IMR-90 (cell line): Measurements from ENCODE around the gene EML4. TPM values are rescaled to one million over a fixed set of nuclear protein-coding genes. Genes with fewer than 3 reads are reported as not detected.
A peak's percentile ranks its signal among the peaks of the same experiment; 100 is the strongest.

Experiments
- ATAC-seq: fragments of 200-7000 bp; cut with Tn5 transposase; 2 replicates; pipeline ENCODE4 v1.9.1; 2020; ENCODE audit warnings: low read depth, mild to moderate bottlenecking, moderate library complexity
- BruUV-seq: library from RNA; stranded (reverse); fragments of 400-500 nt; replicated peaks from 2 replicates; lab custom pipeline; 2021; lab: Mats Ljungman, UMichigan
- CTCF ChIA-PET: fragments of 300-600 bp; formaldehyde crosslinking; extraction: SDS; loops from one replicate; lab custom pipeline; 2021; ENCODE audit warnings: antibody characterized with exemption; lab: Yijun Ruan, JAX
- POLR2A ChIA-PET: fragments of 300-600 bp; sonication (Branson Sonifier 250); formaldehyde crosslinking; loops from one replicate; lab custom pipeline; 2022; ENCODE audit warnings: antibody characterized with exemption; ENCODE audit not compliant: unreplicated experiment; lab: Charles Lee
- DNase-seq: peaks from one replicate; pipeline ENCODE4 v3.0.0; 2013
- H2AFZ ChIP-seq: replicated peaks from 2 replicates; pipeline ENCODE3; 2013; ENCODE audit warnings: low read length, mild to moderate bottlenecking; ENCODE audit not compliant: poor library complexity
- H2AK5ac ChIP-seq: 2 replicates; pipeline ENCODE4 v1.6.1; 2013; ENCODE audit warnings: low read depth, low read length, inconsistent platforms
- H2AK9ac ChIP-seq: replicated peaks from 2 replicates; pipeline ENCODE3; 2013; ENCODE audit warnings: mild to moderate bottlenecking, low read depth, low read length, moderate library complexity; ENCODE audit not compliant: poor library complexity
- H2BK120ac ChIP-seq: 2 replicates; pipeline ENCODE4 v1.6.1; 2013; ENCODE audit warnings: low read depth, low read length, inconsistent platforms
- H2BK15ac ChIP-seq: 3 replicates; pipeline ENCODE4 v1.6.1; 2013; ENCODE audit warnings: low read depth, low read length, inconsistent platforms
- H2BK20ac ChIP-seq: 2 replicates; pipeline ENCODE4 v1.6.1; 2013; ENCODE audit warnings: low read depth, mild to moderate bottlenecking, inconsistent platforms, low read length, moderate library complexity
- H2BK5ac ChIP-seq: 2 replicates; pipeline ENCODE4 v1.6.1; 2013; ENCODE audit warnings: mild to moderate bottlenecking, low read depth, low read length, inconsistent platforms; ENCODE audit not compliant: poor library complexity, severe bottlenecking
- H3K14ac ChIP-seq: replicated peaks from 2 replicates; pipeline ENCODE4 v1.6.1; 2013; ENCODE audit warnings: low read depth, low read length, inconsistent platforms
- H3K18ac ChIP-seq: 2 replicates; pipeline ENCODE4 v1.6.1; 2013; ENCODE audit warnings: low read depth, low read length, control low read depth
- H3K23ac ChIP-seq: 2 replicates; pipeline ENCODE4 v1.6.1; 2013; ENCODE audit warnings: low read depth, low read length, inconsistent platforms
- H3K27ac ChIP-seq: 2 replicates; pipeline ENCODE4 v1.5.1; 2013; ENCODE audit warnings: mild to moderate bottlenecking, control low read depth, low read length; ENCODE audit not compliant: insufficient read depth
- H3K27me3 ChIP-seq: 2 replicates; pipeline ENCODE4 v1.6.1; 2013; ENCODE audit warnings: low read length; ENCODE audit not compliant: control insufficient read depth, insufficient read depth
- H3K36me3 ChIP-seq: 2 replicates; pipeline ENCODE4 v1.6.1; 2013; ENCODE audit warnings: low read length, mixed read lengths; ENCODE audit not compliant: control insufficient read depth, insufficient read depth
- H3K4ac ChIP-seq: 2 replicates; pipeline ENCODE4 v1.6.1; 2013; ENCODE audit warnings: low read depth, low read length, inconsistent platforms
- H3K4me1 ChIP-seq: 2 replicates; pipeline ENCODE4 v1.6.1; 2013; ENCODE audit warnings: low read length, mixed read lengths; ENCODE audit not compliant: control insufficient read depth, insufficient read depth
- H3K4me2 ChIP-seq: 2 replicates; pipeline ENCODE4 v1.6.1; 2013; ENCODE audit warnings: low read depth, mild to moderate bottlenecking, control low read depth, low read length, moderate library complexity
- H3K4me3 ChIP-seq: 2 replicates; pipeline ENCODE4 v1.5.1; 2013; ENCODE audit warnings: low read depth, mild to moderate bottlenecking, control low read depth, low read length, moderate library complexity; ENCODE audit not compliant: insufficient read depth
- H3K56ac ChIP-seq: 2 replicates; pipeline ENCODE4 v1.6.1; 2013; ENCODE audit warnings: low read length, inconsistent platforms; ENCODE audit not compliant: insufficient read depth; ENCODE audit errors: extremely low read depth
- H3K79me1 ChIP-seq, 2 experiments: 2 replicates each; pipeline ENCODE4 v1.6.1; 2013; ENCODE audit warnings: low read length in 2 of 2, inconsistent platforms in 1 of 2, low read depth in 1 of 2
- H3K9ac ChIP-seq: 2 replicates; pipeline ENCODE4 v1.6.1; 2013; ENCODE audit warnings: low read depth, low read length, control low read depth
- H3K9me1 ChIP-seq: 2 replicates; pipeline ENCODE4 v1.6.1; 2013; ENCODE audit warnings: low read length, inconsistent platforms; ENCODE audit not compliant: insufficient read depth
- H3K9me3 ChIP-seq: 2 replicates; pipeline ENCODE4 v1.6.1; 2013; ENCODE audit warnings: low read length; ENCODE audit not compliant: control insufficient read depth, insufficient read depth
- H4K20me1 ChIP-seq: 2 replicates; pipeline ENCODE4 v1.6.1; 2013; ENCODE audit warnings: low read length, inconsistent platforms; ENCODE audit not compliant: insufficient read depth
- H4K5ac ChIP-seq: 2 replicates; pipeline ENCODE4 v1.6.1; 2013; ENCODE audit warnings: mild to moderate bottlenecking, low read depth, low read length, control low read depth
- H4K8ac ChIP-seq, 2 experiments: 2 replicates each; pipeline ENCODE4 v1.6.1; 2013; ENCODE audit warnings: low read depth in 2 of 2, low read length in 2 of 2, control low read depth in 1 of 2, inconsistent platforms in 1 of 2
- H4K91ac ChIP-seq: 2 replicates; pipeline ENCODE4 v1.6.1; 2013; ENCODE audit warnings: low read depth, low read length, inconsistent platforms; ENCODE audit not compliant: insufficient read depth
- RAD21 ChIP-seq: IDR thresholded peaks from 2 replicates; pipeline ENCODE4 v1.6.1; 2012; ENCODE audit warnings: low read length, improper control_type of control experiment
- WGBS, 2 experiments: methylation state at CpG; one replicate each; pipeline versions ENCODE4 v1.1.5 to v1.1.7; 2013; ENCODE audit warnings: missing lambda C conversion rate in 2 of 2; ENCODE audit not compliant: insufficient read length in 1 of 2; ENCODE audit errors: extremely low coverage in 2 of 2; 5-methylcytosine and 5-hydroxymethylcytosine counted together
- dilution Hi-C: fragments of 300-500 bp; cut with HindIII; formaldehyde crosslinking; loops from one replicate; pipeline ENCODE4 v1.14.3; 2018; ENCODE audit warnings: low sequenced_read_pairs; ENCODE audit not compliant: unreplicated experiment
- in situ Hi-C: fragments of 300-500 bp; cut with MboI; formaldehyde crosslinking; loops from 3 replicates; pipeline ENCODE4 v1.14.3; 2019; ENCODE audit warnings: low sequenced_read_pairs, inconsistent platforms, mixed read lengths
- intact Hi-C: fragments of 100-400 bp; cut with micrococcal nuclease; formaldehyde crosslinking; loops from 2 replicates; pipeline ENCODE4 v1.10.0; 2022
- polyA plus RNA-seq, 3 experiments: library from polyadenylated mRNA; depleted of rRNA; stranded (reverse); fragments of >200 nt; gene quantifications; 2 replicates each; pipeline ENCODE4 v1.2.3, GENCODE V29; 2012; ENCODE audit warnings: low replicate concordance in 1 of 3
- total RNA-seq: library from RNA; depleted of rRNA; stranded (reverse); fragments of >200 nt; gene quantifications from 2 replicates; pipeline ENCODE4 v1.2.3, GENCODE V29; 2012
- TF ChIP-seq, protein P1 (sequence below): fragments of 150-350 bp; IDR thresholded peaks from 2 replicates; pipeline ENCODE4 v1.6.1; 2017; ENCODE audit warnings: mild to moderate bottlenecking, antibody characterized with exemption, low read length, low read depth

The EML4 gene
- total and polyA plus RNA-seq, 2 of the 4 experiments (the other 2 are of a cell fraction) = 29.7 to 73.7 TPM

DNA sequence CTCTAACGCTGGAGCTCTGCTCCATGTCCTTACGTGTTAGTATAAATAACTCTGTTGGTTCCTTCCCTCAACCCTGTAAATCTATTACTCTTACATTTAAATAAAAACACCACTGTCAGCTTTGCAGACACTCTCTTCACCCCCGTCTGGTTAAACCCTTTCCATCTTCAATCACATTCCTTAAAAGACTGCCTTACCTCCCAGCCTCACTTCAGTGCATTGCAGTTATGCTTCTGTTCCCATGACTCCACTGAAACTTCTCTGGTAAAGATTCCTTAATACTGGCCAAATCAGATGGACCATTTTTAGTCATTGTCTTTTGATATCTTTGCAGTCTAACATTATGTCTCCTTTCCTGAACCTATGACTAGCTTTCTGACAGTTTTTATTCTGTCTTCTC lies 61.7 kb downstream of the EML4 start:
- H2AK9ac ChIP-seq = no peak overlapping the region
- H2BK120ac ChIP-seq = no peak overlapping the region
- no peak overlapping the region for H2AK5ac ChIP-seq
- ATAC-seq (no peak), DNase-seq (peak; percentile 9)
- no peak overlapping the region for H3K27ac ChIP-seq
- H3K4ac ChIP-seq = no peak overlapping the region
- peaks cover 6% of the 10 kb centered on the region for H3K4me1 ChIP-seq
- no peak overlapping the region for H3K56ac ChIP-seq
- no peak overlapping the region for H3K4me3 ChIP-seq
- 40% methylated on average over 1 of the region's 3 CpGs; no CpG with 5 or more reads in 1 of the 2 experiments for WGBS, 2 experiments
- H3K4me2 ChIP-seq = no peak overlapping the region
- no peaks in the 10 kb centered on the region for H3K27me3 ChIP-seq
- H2BK5ac ChIP-seq = no peak overlapping the region
- peaks cover 16 to 53% of the 10 kb centered on the region in 2 experiments; a peak in 3 of 4 replicates for H3K79me1 ChIP-seq
- H2BK20ac ChIP-seq = no peak overlapping the region
- H2BK15ac ChIP-seq = no peak overlapping the region
- H4K5ac ChIP-seq = no peak overlapping the region
- dilution Hi-C loops (no loop called here), intact Hi-C loops (loop anchor here (5.0 kb wide), 1 partner anchor 59 kb away; no protein-coding TSS in a partner anchor), in situ Hi-C loops (no loop called here)
- H3K36me3 ChIP-seq = no peaks in the 10 kb centered on the region
- no peak overlapping the region for H4K91ac ChIP-seq
- ChIA-PET CTCF (no interaction called here), POLR2A (no interaction called here)
- 0 out of 2 replicates have a peak, but pooled peaks cover 8% of the 10 kb centered on the region for H4K20me1 ChIP-seq
- H2AFZ ChIP-seq = no peak overlapping the region
- no peaks in the 10 kb centered on the region for H3K9me3 ChIP-seq
- TF ChIP-seq, protein P1, sequence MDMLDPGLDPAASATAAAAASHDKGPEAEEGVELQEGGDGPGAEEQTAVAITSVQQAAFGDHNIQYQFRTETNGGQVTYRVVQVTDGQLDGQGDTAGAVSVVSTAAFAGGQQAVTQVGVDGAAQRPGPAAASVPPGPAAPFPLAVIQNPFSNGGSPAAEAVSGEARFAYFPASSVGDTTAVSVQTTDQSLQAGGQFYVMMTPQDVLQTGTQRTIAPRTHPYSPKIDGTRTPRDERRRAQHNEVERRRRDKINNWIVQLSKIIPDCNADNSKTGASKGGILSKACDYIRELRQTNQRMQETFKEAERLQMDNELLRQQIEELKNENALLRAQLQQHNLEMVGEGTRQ = no peak
- no peak for TF ChIP-seq RAD21
- 0 out of 2 replicates have a peak, but pooled peaks cover 3% of the 10 kb centered on the region for H3K9me1 ChIP-seq
- no peak overlapping the region for H4K8ac ChIP-seq
- H3K9ac ChIP-seq = no peak overlapping the region
- H3K18ac ChIP-seq = no peak overlapping the region
- H3K14ac ChIP-seq = no peak overlapping the region
- BruUV-seq = no TSS peak
- H3K23ac ChIP-seq = peak overlapping the region; percentile 52; the same call in 1 of the 2 replicates
